Measurements from ENCODE around the gene NDEL1.

The NDEL1 gene

DNA sequence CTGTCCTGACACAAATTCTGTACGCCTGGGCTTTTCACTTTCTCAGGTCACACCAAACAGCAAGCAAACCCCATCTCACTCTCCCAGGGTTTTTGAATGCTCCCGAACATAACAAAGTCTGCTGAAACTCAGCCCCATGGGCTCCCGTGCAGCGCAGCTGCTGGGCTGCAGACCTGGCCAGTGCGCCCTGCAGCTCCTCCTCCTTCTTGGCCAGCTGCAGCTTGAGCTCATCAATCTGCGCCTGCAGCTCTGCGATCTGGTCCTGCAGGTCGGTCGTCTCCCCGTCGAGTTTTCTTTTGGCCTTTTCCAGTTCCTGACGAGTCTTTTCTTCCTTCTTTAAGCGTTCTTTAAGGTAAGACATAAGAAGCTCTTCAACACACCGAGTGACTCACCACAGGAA lies 70.5 kb downstream of the NDEL1 start:
- DNase-seq, result no peak

DNA sequence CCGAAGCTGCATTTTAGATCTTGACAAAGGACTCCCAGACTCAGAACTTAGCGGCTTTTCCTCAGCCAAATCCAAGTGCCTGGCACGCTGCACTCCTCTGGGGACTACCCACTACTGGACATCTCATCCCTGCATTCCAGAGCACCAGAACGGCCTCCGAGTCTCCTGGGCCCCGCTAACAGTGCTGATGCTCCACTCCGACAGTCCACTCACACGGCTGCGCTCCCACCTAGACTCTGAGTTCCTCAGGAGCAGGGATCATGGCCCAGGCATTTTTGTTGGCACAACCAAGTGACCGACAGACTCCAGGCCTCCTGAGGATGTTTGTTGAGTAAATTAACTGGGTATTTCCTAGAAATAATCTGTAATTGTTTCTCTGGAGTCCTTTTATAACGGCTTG lies 79.1 kb downstream of the NDEL1 start:
- no peak for DNase-seq
